Epithelial cell of esophagus (primary cell): ENCODE measurements around the gene ACKR1.

Experiments
- DNase-seq: peaks from one replicate; pipeline ENCODE4 v3.0.0; 2010; ENCODE audit warnings: low read depth
- H3K4me3 ChIP-seq: 2 replicates; pipeline ENCODE4 v1.5.1; 2011; ENCODE audit warnings: mild to moderate bottlenecking, low read length, control low read depth
- TF ChIP-seq, protein P1 (sequence below): IDR thresholded peaks from 2 replicates; pipeline ENCODE4 v1.5.1; 2011; ENCODE audit warnings: low read depth, mild to moderate bottlenecking, low read length, control low read depth, inconsistent platforms; ENCODE audit not compliant: insufficient read depth; ENCODE audit errors: missing control alignments

The ACKR1 gene

GRCh38 chr1:159207774-159208173 is 3.1 kb downstream of the ACKR1 start:
- DNase-seq = no peak
- TF ChIP-seq, protein P1, sequence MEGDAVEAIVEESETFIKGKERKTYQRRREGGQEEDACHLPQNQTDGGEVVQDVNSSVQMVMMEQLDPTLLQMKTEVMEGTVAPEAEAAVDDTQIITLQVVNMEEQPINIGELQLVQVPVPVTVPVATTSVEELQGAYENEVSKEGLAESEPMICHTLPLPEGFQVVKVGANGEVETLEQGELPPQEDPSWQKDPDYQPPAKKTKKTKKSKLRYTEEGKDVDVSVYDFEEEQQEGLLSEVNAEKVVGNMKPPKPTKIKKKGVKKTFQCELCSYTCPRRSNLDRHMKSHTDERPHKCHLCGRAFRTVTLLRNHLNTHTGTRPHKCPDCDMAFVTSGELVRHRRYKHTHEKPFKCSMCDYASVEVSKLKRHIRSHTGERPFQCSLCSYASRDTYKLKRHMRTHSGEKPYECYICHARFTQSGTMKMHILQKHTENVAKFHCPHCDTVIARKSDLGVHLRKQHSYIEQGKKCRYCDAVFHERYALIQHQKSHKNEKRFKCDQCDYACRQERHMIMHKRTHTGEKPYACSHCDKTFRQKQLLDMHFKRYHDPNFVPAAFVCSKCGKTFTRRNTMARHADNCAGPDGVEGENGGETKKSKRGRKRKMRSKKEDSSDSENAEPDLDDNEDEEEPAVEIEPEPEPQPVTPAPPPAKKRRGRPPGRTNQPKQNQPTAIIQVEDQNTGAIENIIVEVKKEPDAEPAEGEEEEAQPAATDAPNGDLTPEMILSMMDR = no peak
- no peak overlapping the region for H3K4me3 ChIP-seq

- no peak overlapping the region for H3K4me3 ChIP-seq
- no peak for DNase-seq
- TF ChIP-seq, protein P1 = no peak
Observed at GRCh38 chr1:159208175-159208825, 3.6 kb downstream of the ACKR1 start.

- TF ChIP-seq, protein P1 = no peak
- H3K4me3 ChIP-seq = no peak overlapping the region
- DNase-seq = no peak
Observed at GRCh38 chr1:159209061-159209460, 4.4 kb downstream of the ACKR1 start.

DNA sequence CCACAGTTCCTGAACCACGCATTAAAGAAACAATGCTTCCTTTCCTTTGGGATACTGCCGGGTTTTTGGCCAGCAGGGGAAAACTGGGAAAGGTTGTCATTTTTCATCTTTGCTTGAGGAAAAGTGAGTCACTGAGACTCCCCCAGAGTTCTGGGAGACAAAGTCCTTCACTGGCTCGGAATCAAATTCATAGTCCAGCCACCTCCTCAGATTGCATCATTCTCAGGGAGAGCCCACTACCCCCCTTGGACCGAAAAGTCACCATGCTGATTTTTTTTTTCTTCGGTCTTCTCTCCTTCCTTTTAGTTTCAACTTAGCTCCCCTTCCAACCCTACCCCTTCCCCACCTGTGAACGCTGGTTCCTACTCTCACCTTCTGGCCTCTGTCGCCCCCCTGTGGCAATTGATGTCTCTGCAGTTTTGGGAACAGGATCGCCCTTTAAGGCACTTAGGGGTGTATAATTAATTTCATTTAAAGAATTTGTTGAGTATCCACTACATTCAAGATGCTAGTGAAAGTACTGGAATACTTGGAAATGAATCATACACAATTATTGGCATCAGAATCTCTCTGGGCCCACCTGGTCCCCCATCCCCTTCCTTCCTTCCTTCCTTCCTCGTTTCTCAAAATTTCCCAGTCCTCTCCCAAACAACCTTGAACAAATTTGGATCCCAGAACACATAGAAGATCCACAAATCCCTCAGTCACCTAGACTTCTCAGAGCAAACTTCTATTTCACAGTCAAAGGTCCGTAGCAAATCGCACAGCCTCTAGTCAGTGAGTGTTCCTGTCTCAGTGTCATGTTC is 6.9 kb downstream of the ACKR1 start:
- no peak overlapping the region for H3K4me3 ChIP-seq
- DNase-seq = peak; percentile 45
- TF ChIP-seq, protein P1 = peak; percentile 93

GRCh38 chr1:159212596-159212995 is 7.9 kb downstream of the ACKR1 start:
- TF ChIP-seq, protein P1 = no peak
- no peak overlapping the region for H3K4me3 ChIP-seq
- DNase-seq = no peak

DNA sequence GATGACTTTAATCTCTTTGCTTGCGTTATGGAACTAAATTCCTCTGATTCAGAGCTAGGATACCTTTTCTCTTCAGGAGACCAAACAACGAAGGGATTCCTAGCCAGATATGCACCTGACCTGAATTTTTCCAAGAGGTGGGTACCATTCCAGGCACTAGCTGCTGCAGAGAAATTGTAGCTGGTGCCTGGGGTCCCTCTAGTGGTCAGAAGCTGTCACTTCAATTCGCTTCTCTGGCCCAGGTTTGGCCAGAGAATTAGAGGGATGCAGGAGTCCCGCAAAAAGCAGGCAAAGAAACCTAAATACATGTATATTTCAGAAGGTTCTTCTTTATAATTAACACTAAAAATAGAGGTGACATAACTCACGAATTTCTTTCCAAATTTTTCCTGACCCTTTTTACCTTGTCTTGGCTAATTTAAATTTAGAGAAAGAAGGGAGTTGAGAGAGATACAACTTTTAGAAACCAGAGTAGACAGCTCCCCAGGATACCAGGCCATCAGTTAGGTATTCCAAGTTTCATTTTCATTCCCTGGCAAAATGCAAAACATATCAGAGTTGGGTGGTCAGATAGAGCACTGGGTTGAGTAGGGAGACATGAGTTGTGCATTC is 9.6 kb downstream of the ACKR1 start:
- TF ChIP-seq, protein P1 = peak; percentile 98
- peak; percentile 51 for DNase-seq

More for the DNA sequence above, 9.6 kb downstream of the ACKR1 start:
- no peak overlapping the region for H3K4me3 ChIP-seq
